Ectodermal cell (in vitro differentiated cells): ENCODE data around the gene PRRC2A.

Source experiments
- H3K27ac ChIP-seq: 2 replicates; pipeline ENCODE4 v1.7.0; 2013; ENCODE audit warnings: mild to moderate bottlenecking, low read depth, low read length; ENCODE audit not compliant: insufficient read depth, poor library complexity, severe bottlenecking
- H3K27me3 ChIP-seq: 2 replicates; pipeline ENCODE4 v1.7.0; 2013; ENCODE audit warnings: mild to moderate bottlenecking, low read length; ENCODE audit not compliant: insufficient read depth, control insufficient read depth, poor library complexity, severe bottlenecking
- H3K36me3 ChIP-seq: one replicate; pipeline ENCODE4 v1.7.0; 2013; ENCODE audit warnings: low read length; ENCODE audit not compliant: control insufficient read depth, insufficient read depth
- H3K4me1 ChIP-seq: one replicate; pipeline ENCODE4 v1.7.0; 2013; ENCODE audit warnings: low read length; ENCODE audit not compliant: control insufficient read depth, insufficient read depth
- H3K4me3 ChIP-seq: 2 replicates; pipeline ENCODE4 v1.7.0; 2013; ENCODE audit warnings: low read depth, low read length, control low read depth; ENCODE audit not compliant: insufficient read depth
- H3K9me3 ChIP-seq: 2 replicates; pipeline ENCODE4 v1.7.0; 2013; ENCODE audit warnings: mild to moderate bottlenecking, low read length, moderate library complexity; ENCODE audit not compliant: control insufficient read depth
- WGBS, 2 experiments: methylation state at CpG; one replicate each; pipeline ENCODE4 v1.1.7; 2013; ENCODE audit warnings: missing lambda C conversion rate in 2 of 2; 5-methylcytosine and 5-hydroxymethylcytosine counted together

Gene PRRC2A

GRCh38 chr6:31614075-31614619, 6.4 kb upstream of the PRRC2A start:
- peaks cover 5% of the 10 kb centered on the region for H3K4me1 ChIP-seq
- WGBS, 2 experiments: 92 to 94% methylated on average over 8 of the region's 8 CpGs
- no peaks in the 10 kb centered on the region for H3K36me3 ChIP-seq
- no peak overlapping the region for H3K27ac ChIP-seq
- no peak overlapping the region for H3K4me3 ChIP-seq
- no peaks in the 10 kb centered on the region for H3K9me3 ChIP-seq
- no peaks in the 10 kb centered on the region for H3K27me3 ChIP-seq

- WGBS, 2 experiments: 83 to 90% methylated on average over 5 to 6 of the region's 6 CpGs
- Histone ChIP-seq H3K27me3 (no peaks in the 10 kb centered on the region), H3K9me3 (no peaks in the 10 kb centered on the region), H3K4me3 (no peak within 1 kb of the TSS), H3K27ac (no peak within 1 kb of the TSS), H3K4me1 (peaks cover 5% of the 10 kb centered on the region), H3K36me3 (no peaks in the 10 kb centered on the region)
Measured at GRCh38 chr6:31614684-31615578, 5.6 kb upstream of the PRRC2A start, which contains the start of gene AIF1. Gene AIF1, plus strand, starts transcription at chr6:31615234. Its CDS starts 96 bp downstream, at chr6:31615330.

- Histone ChIP-seq H3K27me3 (no peaks in the 10 kb centered on the region), H3K4me3 (no peak overlapping the region), H3K4me1 (peaks cover 5% of the 10 kb centered on the region), H3K9me3 (no peaks in the 10 kb centered on the region), H3K27ac (no peak overlapping the region), H3K36me3 (no peaks in the 10 kb centered on the region)
- WGBS, 2 experiments: 78 to 79% methylated on average over 7 of the region's 7 CpGs
Measured at GRCh38 chr6:31615748-31616147, 4.8 kb upstream of the PRRC2A start.

DNA sequence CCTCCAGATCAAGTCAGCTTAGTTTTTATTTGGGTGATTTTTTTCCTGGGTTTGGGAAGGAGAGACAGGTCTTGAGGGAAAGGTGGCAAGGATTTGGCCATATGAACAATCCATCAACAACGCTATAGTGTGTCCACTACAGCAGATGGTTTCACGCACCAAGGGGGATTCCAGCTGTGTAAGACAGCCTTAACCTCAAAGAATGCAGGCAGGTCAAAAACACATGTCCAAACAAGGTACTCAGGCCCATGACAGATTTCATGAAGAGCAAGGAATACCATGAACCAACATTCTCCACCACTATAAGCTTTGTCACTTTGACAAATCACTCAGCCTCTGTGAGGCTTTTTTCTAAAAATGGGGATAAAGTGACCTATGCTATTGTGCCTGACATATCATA, 3.5 kb upstream of the PRRC2A start:
- Histone ChIP-seq H3K9me3 (no peaks in the 10 kb centered on the region), H3K36me3 (no peaks in the 10 kb centered on the region)

GRCh38 chr6:31619805-31620585, 520 bp upstream of the PRRC2A start:
- WGBS, 2 experiments: 0 to 1% methylated on average over 50 of the region's 50 CpGs
- H3K36me3 ChIP-seq: peaks cover 25% of the 10 kb centered on the region
- H3K27ac ChIP-seq: peak overlapping the region; percentile 100
- H3K4me3 ChIP-seq: peak overlapping the region; percentile 79
- no peaks in the 10 kb centered on the region for H3K9me3 ChIP-seq
- H3K4me1 ChIP-seq: peaks cover 16% of the 10 kb centered on the region
- H3K27me3 ChIP-seq: no peaks in the 10 kb centered on the region

More for the DNA sequence above, 3.5 kb upstream of the PRRC2A start:
- H3K27me3 ChIP-seq: no peaks in the 10 kb centered on the region
- no peak overlapping the region for H3K4me3 ChIP-seq
- H3K27ac ChIP-seq: no peak overlapping the region
- WGBS, 2 experiments: 90 to 92% methylated on average over 2 of the region's 2 CpGs
- peaks cover 6% of the 10 kb centered on the region for H3K4me1 ChIP-seq

- H3K9me3 ChIP-seq: no peaks in the 10 kb centered on the region
- H3K36me3 ChIP-seq: peaks cover 39% of the 10 kb centered on the region
- H3K4me3 ChIP-seq: peak overlapping the region; percentile 79
- WGBS, 2 experiments: 6 to 7% methylated on average over 15 of the region's 15 CpGs
- no peaks in the 10 kb centered on the region for H3K27me3 ChIP-seq
- peaks cover 10% of the 10 kb centered on the region for H3K4me1 ChIP-seq
- peak overlapping the region; percentile 100 for H3K27ac ChIP-seq
Measured at GRCh38 chr6:31621320-31621939, 915 bp downstream of the PRRC2A start.

GRCh38 chr6:31621991-31622390, 1.5 kb downstream of the PRRC2A start:
- H3K27me3 ChIP-seq: no peaks in the 10 kb centered on the region
- H3K9me3 ChIP-seq: no peaks in the 10 kb centered on the region
- H3K36me3 ChIP-seq: peaks cover 45% of the 10 kb centered on the region
- H3K4me3 ChIP-seq: peak overlapping the region; percentile 79
- H3K27ac ChIP-seq: no peak overlapping the region
- 39 to 44% methylated on average over 4 of the region's 4 CpGs for WGBS, 2 experiments
- peaks cover 10% of the 10 kb centered on the region for H3K4me1 ChIP-seq

- H3K27me3 ChIP-seq: no peaks in the 10 kb centered on the region
- no peak overlapping the region for H3K27ac ChIP-seq
- peak overlapping the region; percentile 79 for H3K4me3 ChIP-seq
- WGBS, 2 experiments: 92 to 94% methylated on average over 10 of the region's 10 CpGs
- H3K4me1 ChIP-seq: peaks cover 10% of the 10 kb centered on the region
- peaks cover 51% of the 10 kb centered on the region for H3K36me3 ChIP-seq
- no peaks in the 10 kb centered on the region for H3K9me3 ChIP-seq
Measured at GRCh38 chr6:31622684-31623091, 2.2 kb downstream of the PRRC2A start.

- Histone ChIP-seq H3K36me3 (peaks cover 65% of the 10 kb centered on the region), H3K27ac (no peak overlapping the region), H3K27me3 (no peaks in the 10 kb centered on the region), H3K4me1 (peaks cover 10% of the 10 kb centered on the region), H3K9me3 (no peaks in the 10 kb centered on the region), H3K4me3 (no peak overlapping the region)
- 97 to 99% methylated on average over 10 of the region's 10 CpGs for WGBS, 2 experiments
Measured at GRCh38 chr6:31624070-31624469, 3.6 kb downstream of the PRRC2A start.
